Left colon (tissue), 2 donors: ENCODE data around the gene CEP68. TPM values are rescaled to one million over a fixed set of nuclear protein-coding genes. Genes with fewer than 3 reads are reported as not detected.
"Not testable (repeated sequence)": the region's sequence is repeated elsewhere in the genome, so short reads cannot be mapped to it uniquely, and the experiment has no call there.

Experiments
- ATAC-seq: fragments of 200-7000 bp; cut with Tn5 transposase; one replicate; pipeline ENCODE4 v1.9.1; 2020; ENCODE audit warnings: mild to moderate bottlenecking, moderate library complexity
- DNase-seq, 2 donors: peaks; one replicate each; pipeline ENCODE4 v3.0.0-alpha.2; 2020
- intact Hi-C, 2 donors: fragments of 100-400 bp; cut with DNase I in 1 of 2; cut with micrococcal nuclease in 1 of 2; formaldehyde crosslinking; loops; one replicate each; pipeline versions ENCODE4 v1.11.2 to v1.14.0; 2022; cut with DNase I, micrococcal nuclease
- total RNA-seq, 2 donors: library from RNA; stranded (reverse); fragmentation: NEBNext Ultra II Directional; extraction: Animal tissue kit (Norgen Biotek cat#: 25700); gene quantifications; one replicate each; pipeline ENCODE4 v1.2.1, GENCODE V29; 2021
- donor health status: DM: no; HTN: no; CAD: no.
- donor health status: DM: yes; HTN: yes; CAD: no.

CEP68 gene
- total RNA-seq, 2 donors from 2014 or later: 6.6 to 11.4 TPM

GRCh38 chr2:65027616-65028244, 28.5 kb upstream of the CEP68 start:
- no peak for ATAC-seq
- intact Hi-C loops: no loop called here
- no peak for DNase-seq

- peak in 1 of 2 donors; percentile 46 for DNase-seq
- peak; percentile 53 for ATAC-seq
- intact Hi-C loops: no loop called here
Observed at GRCh38 chr2:65030476-65031332, 25.5 kb upstream of the CEP68 start.

DNA sequence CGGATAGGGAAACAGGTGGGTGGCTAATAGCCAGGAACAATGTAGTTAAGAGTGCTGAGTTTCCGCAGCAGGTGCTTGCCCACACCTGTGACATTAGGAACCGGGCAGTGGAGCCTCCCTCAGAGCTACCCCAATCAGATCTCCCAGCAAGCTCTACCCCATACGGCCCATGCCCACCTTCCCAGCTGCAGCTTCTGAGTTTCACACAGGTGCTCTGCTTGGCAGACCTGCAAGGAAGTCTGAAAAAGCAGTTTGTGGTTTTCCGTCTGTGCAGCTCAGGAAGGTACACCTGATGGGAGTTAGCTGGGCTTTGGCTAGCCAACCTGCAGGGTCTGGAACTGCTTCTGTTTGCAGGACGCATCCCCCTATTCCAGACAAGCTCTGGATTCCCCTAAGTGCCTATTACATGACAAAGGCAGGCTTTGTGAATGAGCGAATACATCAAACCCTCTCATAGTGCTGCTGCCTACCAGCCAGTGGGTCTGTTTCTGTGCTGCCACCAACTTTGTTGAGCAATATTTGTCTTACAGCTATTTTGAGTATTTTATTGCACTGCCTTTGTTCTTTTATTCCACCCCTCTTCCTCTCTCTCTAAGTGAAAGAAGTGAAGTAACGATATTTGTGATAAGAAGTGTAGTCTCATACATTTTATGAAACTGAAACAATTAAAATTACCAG, 24.7 kb upstream of the CEP68 start:
- peak; percentile 81 for ATAC-seq
- DNase-seq: peak; percentile 61 to 77
- intact Hi-C loops: no loop called here

GRCh38 chr2:65032019-65032975, 23.9 kb upstream of the CEP68 start:
- intact Hi-C loops: no loop called here
- DNase-seq (peak; percentile 37 to 40), ATAC-seq (peak; percentile 66)

GRCh38 chr2:65033178-65033577, 23.0 kb upstream of the CEP68 start:
- no peak for ATAC-seq
- DNase-seq: no peak
- intact Hi-C loops: no loop called here

- DNase-seq, intact Hi-C loops, ATAC-seq: not testable (repeated sequence)
Observed at GRCh38 chr2:65033667-65034066, 22.5 kb upstream of the CEP68 start.

GRCh38 chr2:65035351-65035943, 20.8 kb upstream of the CEP68 start:
- ATAC-seq (no peak), DNase-seq (no peak)
- intact Hi-C loops: no loop called here

- no peak for DNase-seq
- ATAC-seq: no peak
- intact Hi-C loops: no loop called here
Observed at GRCh38 chr2:65037178-65037577, 19.0 kb upstream of the CEP68 start.

GRCh38 chr2:65039640-65040039, 16.6 kb upstream of the CEP68 start:
- intact Hi-C loops: loop anchor here (5.0 kb wide), 1 partner anchor 122 kb away; no protein-coding TSS in a partner anchor
- DNase-seq (no peak), ATAC-seq (no peak)

DNA sequence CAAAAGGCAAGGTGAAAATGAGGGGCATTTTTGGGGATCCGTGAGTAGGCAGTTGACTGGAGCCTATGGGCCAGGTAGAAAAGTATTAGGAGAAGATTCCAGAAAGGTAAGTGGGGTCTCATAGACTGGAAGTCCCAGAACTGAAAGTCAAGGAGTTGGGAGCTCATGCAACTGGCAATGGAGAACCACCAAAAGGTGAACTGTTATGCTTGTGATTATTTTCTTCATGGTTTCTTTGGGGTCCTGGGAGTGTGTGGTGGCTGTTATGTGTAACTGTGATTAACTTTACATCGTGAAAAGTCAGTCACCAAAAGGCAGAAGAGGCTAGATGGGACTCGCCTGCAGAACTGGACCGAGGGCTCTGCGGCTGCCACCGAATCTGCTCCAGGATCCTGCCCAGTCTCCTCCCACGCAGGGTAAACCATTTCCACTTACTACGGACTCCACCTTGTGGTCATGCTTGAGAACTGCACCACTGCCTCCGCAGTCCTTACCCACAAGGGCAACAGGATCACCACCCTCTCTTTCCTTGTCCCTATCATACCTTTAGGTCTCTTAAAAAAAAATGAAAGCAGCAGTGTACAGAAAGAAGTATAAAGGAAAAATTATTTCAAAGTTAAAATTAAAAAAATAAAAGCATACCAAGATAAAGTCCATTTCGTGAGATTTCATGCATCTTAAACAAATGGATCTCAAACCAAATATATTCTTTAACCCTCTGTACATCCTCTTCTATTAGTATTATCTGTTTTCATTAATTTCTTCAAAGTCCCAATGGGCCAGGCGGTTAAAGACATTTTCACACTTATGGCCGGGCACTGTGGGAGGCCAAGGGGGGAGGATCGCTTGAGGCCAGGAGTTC, 15.6 kb upstream of the CEP68 start:
- peak; percentile 97 for ATAC-seq
- intact Hi-C loops: loop anchor here (5.0 kb wide), 1 partner anchor 123 kb away; no protein-coding TSS in a partner anchor

DNA sequence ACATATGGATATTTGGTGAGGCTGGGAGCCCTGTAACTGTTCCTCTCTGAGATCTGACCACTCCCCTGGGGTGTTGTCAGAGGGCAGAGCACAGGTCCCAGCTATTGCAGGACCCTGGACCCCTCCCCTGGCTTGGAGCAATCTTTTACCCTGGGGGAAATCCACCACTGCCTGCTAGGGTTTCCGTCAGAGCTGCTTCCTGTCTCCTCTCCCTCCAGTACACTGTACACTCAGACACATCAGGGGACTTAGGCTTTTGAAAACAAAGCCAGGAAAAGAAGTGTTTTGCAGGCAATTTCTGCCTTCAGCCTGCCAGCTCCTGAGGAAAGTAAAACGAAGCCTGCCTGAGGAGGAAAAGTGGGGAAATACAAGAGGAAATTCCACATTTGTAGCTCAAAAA, 13.2 kb upstream of the CEP68 start:
- no peak for DNase-seq
- ATAC-seq: no peak
- intact Hi-C loops: loop anchor here (5.0 kb wide), 1 partner anchor 126 kb away; no protein-coding TSS in a partner anchor

More for the DNA sequence above, 15.6 kb upstream of the CEP68 start:
- peak; percentile 82 to 89 for DNase-seq

GRCh38 chr2:65044097-65044735, 12.0 kb upstream of the CEP68 start:
- ATAC-seq: no peak
- no peak for DNase-seq
- intact Hi-C loops: loop anchor here (5.0 kb wide), 1 partner anchor 127 kb away; no protein-coding TSS in a partner anchor

GRCh38 chr2:65045651-65046050, 10.6 kb upstream of the CEP68 start:
- DNase-seq: no peak
- no peak for ATAC-seq
- intact Hi-C loops: no loop called here

- intact Hi-C loops: no loop called here
- DNase-seq (no peak), ATAC-seq (no peak)
Observed at GRCh38 chr2:65046633-65047407, 9.4 kb upstream of the CEP68 start.

GRCh38 chr2:65049010-65049639, 7.1 kb upstream of the CEP68 start:
- DNase-seq (no peak), ATAC-seq (no peak)
- intact Hi-C loops: no loop called here
